Mucosa of descending colon (tissue), 3 donors: ENCODE data around the gene SLC25A5. TPM values are rescaled to one million over a fixed set of nuclear protein-coding genes. Genes with fewer than 3 reads are reported as not detected.
"Not testable (repeated sequence)": the region's sequence is repeated elsewhere in the genome, so short reads cannot be mapped to it uniquely, and the experiment has no call there.

ENCODE experiments used
- ATAC-seq: fragments of 200-7000 bp; cut with Tn5 transposase; one replicate; pipeline ENCODE4 v1.9.1; 2020; ENCODE audit warnings: mild to moderate bottlenecking, moderate library complexity
- DNase-seq, 3 donors: peaks; one replicate each; pipeline ENCODE4 v3.0.0-alpha.2; 2020
- H3K36me3 ChIP-seq: fragments of 200-600 bp; one replicate; pipeline ENCODE4 v1.8.0; 2021; ENCODE audit warnings: low read depth, mild to moderate bottlenecking
- H3K4me1 ChIP-seq: fragments of 200-600 bp; one replicate; pipeline ENCODE4 v1.8.0; 2021; ENCODE audit warnings: low read depth, mild to moderate bottlenecking
- H3K4me3 ChIP-seq: fragments of 200-600 bp; one replicate; pipeline ENCODE4 v1.8.0; 2021; ENCODE audit warnings: mild to moderate bottlenecking
- H3K9me3 ChIP-seq: fragments of 200-600 bp; one replicate; pipeline ENCODE4 v1.8.0; 2021; ENCODE audit warnings: mild to moderate bottlenecking
- CTCF ChIP-seq: fragments of 200-600 bp; IDR thresholded peaks from one replicate; pipeline ENCODE4 v1.8.0; 2022; ENCODE audit warnings: antibody characterized with exemption, mild to moderate bottlenecking
- intact Hi-C, 2 donors: fragments of 100-400 bp; cut with DNase I in 1 of 2; cut with micrococcal nuclease in 1 of 2; formaldehyde crosslinking; loops; one replicate each; pipeline versions ENCODE4 v1.11.0 to v1.11.1; 2022; cut with DNase I, micrococcal nuclease
- total RNA-seq, 3 donors: library from RNA; stranded (reverse); fragmentation: NEBNext Ultra II Directional in 2 of 3; extraction: Animal tissue kit (Norgen Biotek cat#: 25700) in 2 of 3; gene quantifications; one replicate each; pipeline versions ENCODE4 v1.2.1 to v1.2.4, GENCODE V29; 2021 to 2023
- donor health status: DM: no; HTN: no; CAD: no; lungs with moderate emphysema.
- donor health status: DM: no; HTN: no; CAD: no.
- donor health status: DM: no; HTN: yes; CAD: no.

Gene SLC25A5
- total RNA-seq, 3 donors from 2014 or later: 599 to 1,194 (median 1,087) TPM

GRCh38 chrX:119424999-119425398 lies 43.2 kb upstream of the SLC25A5 start:
- Histone ChIP-seq H3K9me3 (no peaks in the 10 kb centered on the region), H3K4me3 (no peak overlapping the region), H3K4me1 (no peaks in the 10 kb centered on the region), H3K36me3 (no peaks in the 10 kb centered on the region)
- intact Hi-C loops: no loop called here
- ATAC-seq (no peak), DNase-seq (no peak)
- no peak for TF ChIP-seq CTCF

GRCh38 chrX:119427024-119427794 lies 41.0 kb upstream of the SLC25A5 start:
- H3K36me3 ChIP-seq: no peaks in the 10 kb centered on the region
- no peak overlapping the region for H3K4me3 ChIP-seq
- no peaks in the 10 kb centered on the region for H3K9me3 ChIP-seq
- DNase-seq: peak in 1 of 3 donors; percentile 19
- no peaks in the 10 kb centered on the region for H3K4me1 ChIP-seq
- no peak for TF ChIP-seq CTCF
- ATAC-seq: peak; percentile 39
- intact Hi-C loops: no loop called here

- DNase-seq: no peak
These were observed 40.5 kb upstream of the SLC25A5 start for GRCh38 chrX:119427795-119428185.

GRCh38 chrX:119429471-119429870 lies 38.8 kb upstream of the SLC25A5 start:
- Histone ChIP-seq H3K9me3 (no peaks in the 10 kb centered on the region), H3K4me3 (no peak overlapping the region), H3K4me1 (no peaks in the 10 kb centered on the region), H3K36me3 (no peaks in the 10 kb centered on the region)
- no peak for TF ChIP-seq CTCF
- DNase-seq (no peak), ATAC-seq (no peak)
- intact Hi-C loops: no loop called here

More at GRCh38 chrX:119427795-119428185, 40.5 kb upstream of the SLC25A5 start:
- Histone ChIP-seq H3K4me1 (no peaks in the 10 kb centered on the region), H3K9me3 (no peaks in the 10 kb centered on the region), H3K4me3 (no peak overlapping the region), H3K36me3 (no peaks in the 10 kb centered on the region)
- no peak for ATAC-seq
- intact Hi-C loops: no loop called here
- no peak for TF ChIP-seq CTCF

GRCh38 chrX:119441295-119441694 lies 26.9 kb upstream of the SLC25A5 start:
- DNase-seq, H3K4me3 ChIP-seq, ATAC-seq, H3K4me1 ChIP-seq, H3K36me3 ChIP-seq, intact Hi-C loops, H3K9me3 ChIP-seq: not testable (repeated sequence)

GRCh38 chrX:119442286-119442685 lies 26.0 kb upstream of the SLC25A5 start:
- Histone ChIP-seq H3K9me3 (no peaks in the 10 kb centered on the region), H3K36me3 (no peaks in the 10 kb centered on the region), H3K4me1 (no peaks in the 10 kb centered on the region), H3K4me3 (no peak overlapping the region)
- DNase-seq (no peak), ATAC-seq (no peak)
- TF ChIP-seq CTCF: no peak
- intact Hi-C loops: no loop called here
